NCI-H82 (cell line): ENCODE data around the gene KRTAP12-4.
"Not testable (repeated sequence)": the region's sequence is repeated elsewhere in the genome, so short reads cannot be mapped to it uniquely, and the experiment has no call there.

Source experiments
- DNase-seq: peaks from one replicate; lab custom pipeline; 2025; lab: John Stamatoyannopoulos, UW

KRTAP12-4 gene

GRCh38 chr21:44656868-44657267 lies 2.4 kb upstream of the KRTAP12-4 start:
- DNase-seq: no peak

GRCh38 chr21:44653656-44654575 lies 543 bp downstream of the KRTAP12-4 start:
- no peak for DNase-seq

- no peak for DNase-seq
These were observed 1.3 kb downstream of the KRTAP12-4 start for GRCh38 chr21:44653123-44653522.

- DNase-seq: no peak
These were observed 3.3 kb downstream of the KRTAP12-4 start for GRCh38 chr21:44650973-44651675.

- no peak for DNase-seq
These were observed 4.0 kb downstream of the KRTAP12-4 start for GRCh38 chr21:44650265-44650972.

GRCh38 chr21:44649521-44650100 lies 4.8 kb downstream of the KRTAP12-4 start:
- no peak for DNase-seq

- DNase-seq: no peak
These were observed 5.7 kb downstream of the KRTAP12-4 start for GRCh38 chr21:44648557-44649311.

- DNase-seq: no peak
These were observed 7.3 kb downstream of the KRTAP12-4 start for GRCh38 chr21:44647222-44647552.

- DNase-seq: not testable (repeated sequence)
These were observed 7.9 kb downstream of the KRTAP12-4 start, which contains the start of gene KRTAP10-11 for GRCh38 chr21:44646366-44647221. KRTAP10-11 (plus strand) TSS chr21:44646414; CDS start chr21:44646459, 45 bp downstream.

- no peak for DNase-seq
These were observed 9.6 kb downstream of the KRTAP12-4 start for GRCh38 chr21:44644878-44645277.

- DNase-seq: no peak
These were observed 10.6 kb downstream of the KRTAP12-4 start for GRCh38 chr21:44643741-44644310.

- DNase-seq: no peak
These were observed 13.7 kb downstream of the KRTAP12-4 start for GRCh38 chr21:44640761-44641160.

GRCh38 chr21:44639331-44639655 lies 15.2 kb downstream of the KRTAP12-4 start:
- DNase-seq: no peak

- DNase-seq: not testable (repeated sequence)
These were observed 15.7 kb downstream of the KRTAP12-4 start for GRCh38 chr21:44638506-44639330.

GRCh38 chr21:44637851-44638348 lies 16.6 kb downstream of the KRTAP12-4 start:
- not testable (repeated sequence) for DNase-seq

- DNase-seq: no peak
These were observed 17.2 kb downstream of the KRTAP12-4 start, which contains the start of gene KRTAP10-10 for GRCh38 chr21:44637018-44637850. KRTAP10-10 (plus strand) TSS chr21:44637356; CDS start chr21:44637418, 62 bp downstream.

GRCh38 chr21:44636209-44637017 lies 18.0 kb downstream of the KRTAP12-4 start:
- no peak for DNase-seq
